Adrenal gland (tissue), 12 donors: ENCODE data around the gene CCR3. TPM values are rescaled to one million over a fixed set of nuclear protein-coding genes. Genes with fewer than 3 reads are reported as not detected.
"Not testable (repeated sequence)": the region's sequence is repeated elsewhere in the genome, so short reads cannot be mapped to it uniquely, and the experiment has no call there.

Experiments
- DNase-seq, 7 donors: peaks; one replicate each; pipeline ENCODE4 v3.0.0-alpha.2; 2019 to 2020
- H3K27ac ChIP-seq, 5 donors: fragments of 200-600 bp; sonication (generic) in 4 of 5; 1 replicate in 3 of 5; 2 replicates in 2 of 5; pipeline versions ENCODE4 v1.5.1 to v1.8.0; 2016 to 2020; ENCODE audit warnings: mild to moderate bottlenecking in 1 of 5
- H3K27me3 ChIP-seq: fragments of 200-600 bp; 2 replicates; pipeline ENCODE4 v1.8.0; 2021
- H3K36me3 ChIP-seq, 2 donors: fragments of 200-600 bp; replicated peaks in 1 of 2; 1 replicate in 1 of 2; 2 replicates in 1 of 2; pipeline versions ENCODE4 v1.5.1 to v1.8.0; 2018 to 2022
- H3K4me1 ChIP-seq, 2 donors: fragments of 200-600 bp; replicated peaks in 1 of 2; 1 replicate in 1 of 2; 2 replicates in 1 of 2; pipeline versions ENCODE4 v1.5.1 to v1.8.0; 2018 to 2021
- H3K4me3 ChIP-seq, 4 donors: fragments of 200-600 bp; sonication (generic) in 3 of 4; one replicate each; pipeline ENCODE4 v1.5.1; 2016 to 2018
- H3K9me3 ChIP-seq, 3 donors: fragments of 200-600 bp; sonication (generic) in 1 of 3; replicated peaks in 1 of 3; 1 replicate in 2 of 3; 2 replicates in 1 of 3; pipeline versions ENCODE4 v1.5.1 to v1.8.0; 2016 to 2021
- CTCF ChIP-seq, 6 experiments: fragments of 450-650 bp in 4 of 6; fragments of 200-600 bp in 2 of 6; sonication (generic) in 1 of 6; IDR thresholded peaks; 1 replicate in 5 of 6; 2 replicates in 1 of 6; pipeline versions ENCODE4 v1.5.1 to v1.8.0; 2016 to 2021; ENCODE audit warnings: antibody characterized with exemption in 6 of 6, mild to moderate bottlenecking in 2 of 6, moderate library complexity in 1 of 6
- POLR2A ChIP-seq, 2 donors: fragments of 450-650 bp; IDR thresholded peaks; one replicate each; pipeline ENCODE4 v1.6.1; 2017; ENCODE audit warnings: antibody characterized with exemption in 2 of 2, mild to moderate bottlenecking in 2 of 2, moderate library complexity in 1 of 2
- WGBS, 4 donors: extraction: QIAGEN DNeasy Blood & Tissue Kit in 2 of 4; methylation state at CpG; one replicate each; pipeline versions ENCODE4 v1.1.5 to v1.1.7; 2013 to 2017; 5-methylcytosine and 5-hydroxymethylcytosine counted together
- intact Hi-C, 2 donors: fragments of 100-400 bp; cut with DNase I; formaldehyde crosslinking; loops; one replicate each; pipeline versions ENCODE4 v1.14.1 to v1.15.0; 2022 to 2023
- polyA plus RNA-seq, 3 donors: library from polyadenylated mRNA; stranded (reverse); fragments of 200-250 nt in 2 of 3; fragments of 350-450 nt in 1 of 3; fragmentation: Illumina TruSeq in 1 of 3; extraction: RNeasy Lipid Tissue Mini Kit (QIAGEN cat#74804) in 1 of 3; gene quantifications; one replicate each; pipeline ENCODE4 v1.2.3, GENCODE V29; 2013 to 2014
- total RNA-seq, 9 donors: library from RNA; depleted of rRNA in 4 of 9; stranded (reverse); fragments of >200 nt in 4 of 9; fragments of 120-200 nt in 1 of 9; fragmentation: NEBNext Ultra II Directional in 1 of 9; extraction: Animal tissue kit (Norgen Biotek cat#: 25700) in 1 of 9; gene quantifications; one replicate each; pipeline versions ENCODE4 v1.1.0 to v1.2.4, GENCODE V29; 2013 to 2023
- donor health status: healthy with polysubstance abuse.
- donor health status: Bipolar disorder and iron deficiency.
- donor health status: DM: yes; HTN: yes; CAD: no.
- donor health status: DM: no; HTN: no; CAD: no.
- donor health status: DM: no; HTN: no; CAD: no.
- donor health status: DM: yes; HTN: yes; CAD: no.

Gene CCR3
- total and polyA plus RNA-seq, 12 donors, result 0.07 TPM; not detected in 11

GRCh38 chr3:46203681-46204080 lies 38.6 kb upstream of the CCR3 start:
- TF ChIP-seq CTCF (IDR thresholded peaks at IDR 0.05), result no peak
- TF ChIP-seq POLR2A (IDR thresholded peaks at IDR 0.05), result no peak
- Histone ChIP-seq H3K9me3 (no peaks in the 10 kb centered on the region), H3K27me3 (no peaks in the 10 kb centered on the region), H3K4me1 (no peaks in the 10 kb centered on the region), H3K4me3 (no peak overlapping the region), H3K36me3 (no peaks in the 10 kb centered on the region), H3K27ac (no peak overlapping the region)
- WGBS, 4 donors, result 88 to 95% (median 91%) methylated on average over 12 of the region's 12 CpGs
- intact Hi-C loops, result no loop called here
- DNase-seq, result no peak

- intact Hi-C loops, result no loop called here
- H3K4me3 ChIP-seq, result no peak overlapping the region
- WGBS, 4 donors, result 52 to 65% (median 62%) methylated on average over 2 of the region's 2 CpGs
- peak overlapping the region in 1 of 5 donors; percentile 40 for H3K27ac ChIP-seq
- no peaks in the 10 kb centered on the region for H3K27me3 ChIP-seq
- no peak for TF ChIP-seq CTCF (IDR thresholded peaks at IDR 0.05)
- TF ChIP-seq POLR2A (IDR thresholded peaks at IDR 0.05), result no peak
- no peaks in the 10 kb centered on the region for H3K36me3 ChIP-seq
- DNase-seq, result no peak
- no peaks in the 10 kb centered on the region for H3K4me1 ChIP-seq
- no peaks in the 10 kb centered on the region for H3K9me3 ChIP-seq
Measured at GRCh38 chr3:46205286-46205960, 36.8 kb upstream of the CCR3 start.

GRCh38 chr3:46206282-46207015 lies 35.8 kb upstream of the CCR3 start:
- DNase-seq, result peak in 2 of 7 donors; percentile 31 to 36
- Histone ChIP-seq H3K27me3 (no peaks in the 10 kb centered on the region), H3K36me3 (no peaks in the 10 kb centered on the region), H3K4me1 (no peaks in the 10 kb centered on the region), H3K4me3 (peak overlapping the region in 1 of 4 donors; percentile 44), H3K9me3 (no peaks in the 10 kb centered on the region), H3K27ac (peak overlapping the region in 2 of 5 donors; percentile 45 to 69)
- intact Hi-C loops, result no loop called here
- 56 to 69% (median 65%) methylated on average over 6 of the region's 6 CpGs for WGBS, 4 donors
- no peak for TF ChIP-seq POLR2A (IDR thresholded peaks at IDR 0.05)

GRCh38 chr3:46207514-46207913 lies 34.7 kb upstream of the CCR3 start:
- peak overlapping the region in 1 of 4 donors; percentile 52 for H3K4me3 ChIP-seq
- H3K27me3 ChIP-seq, DNase-seq, H3K9me3 ChIP-seq, H3K36me3 ChIP-seq, intact Hi-C loops, H3K4me1 ChIP-seq: not testable (repeated sequence)
- peak overlapping the region in 4 of 5 donors; percentile 6 to 69 (median 34) for H3K27ac ChIP-seq
- 74 to 89% (median 77%) methylated on average over 6 of the region's 6 CpGs for WGBS, 4 donors

- no peaks in the 10 kb centered on the region for H3K4me1 ChIP-seq
- peak in 4 of 7 donors; percentile 37 to 76 (median 46) for DNase-seq
- H3K4me3 ChIP-seq, result peak within 1 kb of the TSS in 1 of 4 donors; percentile 52
- H3K9me3 ChIP-seq, result no peaks in the 10 kb centered on the region
- H3K27ac ChIP-seq, result peak within 1 kb of the TSS in 4 of 5 donors; percentile 6 to 69 (median 34)
- TF ChIP-seq POLR2A (IDR thresholded peaks at IDR 0.05) (peak in 1 of 2 donors; percentile 8), CTCF (IDR thresholded peaks at IDR 0.05) (peak; percentile 11 to 58 (median 42))
- 17 to 25% (median 20%) methylated on average over 2 to 3 of the region's 3 CpGs for WGBS, 4 donors
- H3K36me3 ChIP-seq, result no peaks in the 10 kb centered on the region
- no peaks in the 10 kb centered on the region for H3K27me3 ChIP-seq
- intact Hi-C loops, result no loop called here
Measured at GRCh38 chr3:46208167-46208704, 34.0 kb upstream of the CCR3 start, which contains the start of gene CCR1. Gene CCR1 (minus strand): TSS chr3:46208313. CDS start chr3:46204313, 4,000 bp downstream.
